Gastroesophageal sphincter (tissue), 4 donors: ENCODE data around the gene GEMIN5. TPM values are rescaled to one million over a fixed set of nuclear protein-coding genes. Genes with fewer than 3 reads are reported as not detected.

Experiments used
- ATAC-seq: fragments of 150-250 bp; one replicate; pipeline ENCODE4 v1.9.1; 2016; ENCODE audit warnings: mild to moderate bottlenecking, moderate library complexity
- H3K27ac ChIP-seq, 4 donors: fragments of 200-600 bp; sonication (generic) in 3 of 4; 1 replicate in 3 of 4; 2 replicates in 1 of 4; pipeline ENCODE4 v1.5.1; 2016 to 2019
- H3K27me3 ChIP-seq: fragments of 200-600 bp; sonication (generic); one replicate; pipeline ENCODE4 v1.5.1; 2019
- H3K36me3 ChIP-seq, 2 donors: fragments of 200-600 bp; sonication (generic); one replicate each; pipeline ENCODE4 v1.5.1; 2019; ENCODE audit warnings: control low read depth in 1 of 2
- H3K4me1 ChIP-seq, 3 donors: fragments of 200-600 bp; sonication (generic); 1 replicate in 2 of 3; 2 replicates in 1 of 3; pipeline ENCODE4 v1.5.1; 2016 to 2019; ENCODE audit warnings: control low read depth in 2 of 3
- H3K4me3 ChIP-seq, 2 donors: fragments of 200-600 bp; sonication (generic); one replicate each; pipeline ENCODE4 v1.5.1; 2019; ENCODE audit warnings: mild to moderate bottlenecking in 1 of 2, moderate library complexity in 1 of 2
- H3K9me3 ChIP-seq, 3 donors: fragments of 200-600 bp; sonication (generic); one replicate each; pipeline ENCODE4 v1.5.1; 2017 to 2019; ENCODE audit warnings: control low read depth in 2 of 3
- EP300 ChIP-seq: sonication (generic); formaldehyde crosslinking; IDR thresholded peaks from one replicate; pipeline ENCODE4 v1.6.1; 2017; ENCODE audit warnings: antibody characterized with exemption, mild to moderate bottlenecking
- POLR2A ChIP-seq, 2 donors: fragments of 450-650 bp; IDR thresholded peaks; one replicate each; pipeline ENCODE4 v1.6.1; 2017; ENCODE audit warnings: antibody characterized with exemption in 2 of 2, mild to moderate bottlenecking in 2 of 2, moderate library complexity in 1 of 2
- POLR2AphosphoS5 ChIP-seq: sonication (generic); formaldehyde crosslinking; IDR thresholded peaks from one replicate; pipeline ENCODE4 v1.6.1; 2017; ENCODE audit warnings: antibody characterized with exemption
- WGBS, 2 donors: methylation state at CpG; one replicate each; pipeline ENCODE4 v1.1.5; 2018; ENCODE audit warnings: low coverage in 1 of 2; 5-methylcytosine and 5-hydroxymethylcytosine counted together
- total RNA-seq, 4 donors: library from RNA; depleted of rRNA; stranded (reverse); fragments of >200 nt; gene quantifications; one replicate each; pipeline ENCODE4 v1.1.0, GENCODE V29; 2016
- TF ChIP-seq, protein P1 (sequence below), 4 experiments: fragments of 200-600 bp in 2 of 4; fragments of 450-650 bp in 2 of 4; sonication (generic) in 1 of 4; IDR thresholded peaks; one replicate each; pipeline ENCODE4 v1.5.1; 2017 to 2019; ENCODE audit warnings: antibody characterized with exemption in 4 of 4, mild to moderate bottlenecking in 2 of 4, moderate library complexity in 2 of 4

GEMIN5 gene
- total RNA-seq, 4 donors from 2014 or later = 15.8 to 30.0 (median 19.4) TPM

DNA sequence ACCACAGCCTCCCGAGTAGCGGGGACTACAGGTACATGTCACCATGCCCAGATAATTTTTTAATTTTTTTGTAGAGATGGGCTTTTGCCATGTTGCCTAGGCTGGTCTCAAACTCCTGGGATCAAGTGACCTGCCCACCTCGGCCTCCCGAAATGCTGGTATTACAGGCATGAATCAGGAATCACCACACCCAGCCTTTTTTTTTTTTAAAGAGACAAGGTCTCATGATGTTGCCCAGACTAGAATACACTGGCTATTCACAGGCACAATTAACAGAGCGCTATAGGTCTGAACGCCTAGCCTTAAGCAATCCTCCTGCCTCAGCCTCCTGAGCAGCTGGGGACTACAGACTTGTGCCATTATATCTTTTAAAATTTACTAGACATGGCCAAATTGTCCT is 36.1 kb downstream of the GEMIN5 start:
- H3K9me3 ChIP-seq = no peaks in the 10 kb centered on the region
- no peak overlapping the region for H3K4me3 ChIP-seq
- TF ChIP-seq POLR2A (IDR thresholded peaks at IDR 0.05) (no peak), POLR2AphosphoS5 (no peak), EP300 (no peak)
- TF ChIP-seq, protein P1, sequence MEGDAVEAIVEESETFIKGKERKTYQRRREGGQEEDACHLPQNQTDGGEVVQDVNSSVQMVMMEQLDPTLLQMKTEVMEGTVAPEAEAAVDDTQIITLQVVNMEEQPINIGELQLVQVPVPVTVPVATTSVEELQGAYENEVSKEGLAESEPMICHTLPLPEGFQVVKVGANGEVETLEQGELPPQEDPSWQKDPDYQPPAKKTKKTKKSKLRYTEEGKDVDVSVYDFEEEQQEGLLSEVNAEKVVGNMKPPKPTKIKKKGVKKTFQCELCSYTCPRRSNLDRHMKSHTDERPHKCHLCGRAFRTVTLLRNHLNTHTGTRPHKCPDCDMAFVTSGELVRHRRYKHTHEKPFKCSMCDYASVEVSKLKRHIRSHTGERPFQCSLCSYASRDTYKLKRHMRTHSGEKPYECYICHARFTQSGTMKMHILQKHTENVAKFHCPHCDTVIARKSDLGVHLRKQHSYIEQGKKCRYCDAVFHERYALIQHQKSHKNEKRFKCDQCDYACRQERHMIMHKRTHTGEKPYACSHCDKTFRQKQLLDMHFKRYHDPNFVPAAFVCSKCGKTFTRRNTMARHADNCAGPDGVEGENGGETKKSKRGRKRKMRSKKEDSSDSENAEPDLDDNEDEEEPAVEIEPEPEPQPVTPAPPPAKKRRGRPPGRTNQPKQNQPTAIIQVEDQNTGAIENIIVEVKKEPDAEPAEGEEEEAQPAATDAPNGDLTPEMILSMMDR (IDR thresholded peaks at IDR 0.05) = no peak
- no peak overlapping the region for H3K27ac ChIP-seq
- peaks cover 0 to 5% (median 0%) of the 10 kb centered on the region in 3 donors for H3K4me1 ChIP-seq
- WGBS, 2 donors = 89 to 97% methylated on average over 5 of the region's 6 CpGs
- no peaks in the 10 kb centered on the region for H3K27me3 ChIP-seq
- ATAC-seq = no peak
- H3K36me3 ChIP-seq = peaks cover 0 to 100% of the 10 kb centered on the region in 2 donors

DNA sequence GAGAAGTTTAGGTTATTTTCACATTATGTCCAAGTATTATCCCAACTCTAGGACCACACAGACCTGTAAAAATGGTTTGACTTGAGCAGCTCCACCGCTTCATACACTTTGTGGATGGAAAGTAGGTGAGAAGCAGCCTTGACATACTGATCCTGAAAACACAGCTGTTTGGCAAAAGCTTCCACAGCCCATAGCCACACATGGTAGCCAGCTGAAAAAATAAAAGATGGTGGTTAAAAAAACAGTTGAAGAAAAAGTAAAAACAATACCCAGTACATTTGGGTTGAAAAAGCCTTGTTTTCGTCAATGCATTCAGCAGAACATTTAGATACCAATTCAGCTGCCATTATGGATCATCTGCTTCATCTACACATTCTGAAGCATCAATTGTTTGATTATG is 36.7 kb downstream of the GEMIN5 start:
- Histone ChIP-seq H3K27me3 (no peaks in the 10 kb centered on the region), H3K4me3 (no peak overlapping the region), H3K9me3 (no peaks in the 10 kb centered on the region), H3K36me3 (peaks cover 0 to 100% of the 10 kb centered on the region in 2 donors), H3K4me1 (peaks cover 0 to 5% (median 0%) of the 10 kb centered on the region in 3 donors), H3K27ac (no peak overlapping the region)
- 89 to 90% methylated on average over 2 of the region's 2 CpGs for WGBS, 2 donors
- no peak for ATAC-seq
- TF ChIP-seq EP300 (no peak), POLR2A (IDR thresholded peaks at IDR 0.05) (no peak), POLR2AphosphoS5 (no peak)
- TF ChIP-seq, protein P1 (IDR thresholded peaks at IDR 0.05) = no peak

DNA sequence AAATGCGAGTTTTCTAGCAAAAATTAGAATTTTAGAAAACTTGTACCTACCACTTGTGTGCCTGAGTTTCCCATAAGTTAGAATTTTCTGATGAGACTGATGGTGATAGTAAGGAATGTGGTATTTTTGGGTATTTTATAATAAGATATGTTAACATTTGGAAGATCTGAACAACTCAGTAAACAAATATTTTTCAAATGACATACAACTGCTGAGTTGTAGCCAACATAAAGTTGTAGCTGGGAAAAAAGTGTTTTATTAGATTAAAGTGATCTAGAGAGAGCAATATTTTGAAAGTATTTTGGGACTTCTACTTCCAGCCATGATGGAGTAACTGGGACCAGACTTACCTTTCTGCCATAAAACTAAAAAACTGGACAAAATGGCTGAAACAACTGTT is 37.9 kb downstream of the GEMIN5 start:
- H3K9me3 ChIP-seq = no peaks in the 10 kb centered on the region
- peaks cover 0 to 5% (median 0%) of the 10 kb centered on the region in 3 donors for H3K4me1 ChIP-seq
- TF ChIP-seq EP300 (no peak), POLR2AphosphoS5 (no peak), POLR2A (IDR thresholded peaks at IDR 0.05) (no peak)
- TF ChIP-seq, protein P1 (IDR thresholded peaks at IDR 0.05) = no peak
- no peak overlapping the region for H3K4me3 ChIP-seq
- H3K27me3 ChIP-seq = no peaks in the 10 kb centered on the region
- peak overlapping the region in 2 of 4 donors; percentile 10 to 47 for H3K27ac ChIP-seq
- peaks cover 0 to 100% of the 10 kb centered on the region in 2 donors for H3K36me3 ChIP-seq
- no peak for ATAC-seq
- 100% methylated on average over 1 of the region's 1 CpG for WGBS, 2 donors

DNA sequence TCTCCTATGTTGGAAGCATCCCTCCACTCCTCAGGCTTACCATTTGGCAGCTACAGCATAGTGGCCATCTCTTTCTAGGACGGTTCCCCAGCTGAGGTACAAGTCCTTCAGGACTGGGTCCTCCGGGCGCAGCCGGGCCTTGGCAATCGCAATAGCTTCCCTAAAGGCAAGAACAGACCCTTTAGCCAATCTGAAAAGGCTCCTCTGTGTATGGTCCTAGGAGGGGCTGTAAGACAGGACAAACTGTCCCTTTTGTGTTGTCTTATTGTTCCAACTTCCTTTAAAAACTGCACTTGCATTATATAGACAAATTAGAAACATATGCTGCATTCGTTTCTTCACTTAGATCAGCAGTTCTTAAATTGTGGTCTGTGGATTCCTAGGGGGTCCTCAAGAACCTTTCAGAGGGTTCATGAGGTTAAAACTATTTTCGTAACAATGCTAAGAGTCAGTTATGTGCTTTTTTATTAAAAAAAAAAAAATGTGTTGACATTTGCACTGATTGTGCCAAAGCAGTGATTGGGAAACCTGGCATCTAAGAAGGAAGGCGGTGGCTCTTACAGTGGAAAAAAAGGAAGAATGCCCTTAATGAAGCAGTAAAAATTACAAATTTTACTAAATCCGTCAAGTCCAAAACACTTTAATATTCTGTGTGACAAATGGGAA is 38.7 kb downstream of the GEMIN5 start:
- Histone ChIP-seq H3K27ac (peak overlapping the region in 3 of 4 donors; percentile 19 to 47 (median 38)), H3K4me1 (peaks cover 0 to 5% (median 0%) of the 10 kb centered on the region in 3 donors), H3K36me3 (peaks cover 0 to 100% of the 10 kb centered on the region in 2 donors), H3K9me3 (no peaks in the 10 kb centered on the region), H3K4me3 (no peak overlapping the region), H3K27me3 (no peaks in the 10 kb centered on the region)
- TF ChIP-seq POLR2AphosphoS5 (no peak), EP300 (no peak), POLR2A (IDR thresholded peaks at IDR 0.05) (no peak)
- TF ChIP-seq, protein P1 (IDR thresholded peaks at IDR 0.05) = no peak
- ATAC-seq = peak; percentile 57
- WGBS, 2 donors = 85 to 90% methylated on average over 4 to 9 of the region's 9 CpGs

GRCh38 chr5:154898210-154898609 is 39.8 kb downstream of the GEMIN5 start:
- ATAC-seq = peak; percentile 44
- peaks cover 0 to 5% (median 0%) of the 10 kb centered on the region in 3 donors for H3K4me1 ChIP-seq
- WGBS, 2 donors = 77 to 79% methylated on average over 3 to 4 of the region's 4 CpGs

More at GRCh38 chr5:154898210-154898609, 39.8 kb downstream of the GEMIN5 start:
- no peak overlapping the region for H3K4me3 ChIP-seq
- H3K9me3 ChIP-seq = no peaks in the 10 kb centered on the region
- peak overlapping the region in 2 of 4 donors; percentile 7 to 19 for H3K27ac ChIP-seq
- TF ChIP-seq POLR2AphosphoS5 (no peak), POLR2A (IDR thresholded peaks at IDR 0.05) (no peak), EP300 (no peak)
- TF ChIP-seq, protein P1 (IDR thresholded peaks at IDR 0.05) = no peak
- H3K36me3 ChIP-seq = peaks cover 0 to 100% of the 10 kb centered on the region in 2 donors
- H3K27me3 ChIP-seq = no peaks in the 10 kb centered on the region
